ENCODE measurements around the gene PARP16.

The PARP16 gene

DNA sequence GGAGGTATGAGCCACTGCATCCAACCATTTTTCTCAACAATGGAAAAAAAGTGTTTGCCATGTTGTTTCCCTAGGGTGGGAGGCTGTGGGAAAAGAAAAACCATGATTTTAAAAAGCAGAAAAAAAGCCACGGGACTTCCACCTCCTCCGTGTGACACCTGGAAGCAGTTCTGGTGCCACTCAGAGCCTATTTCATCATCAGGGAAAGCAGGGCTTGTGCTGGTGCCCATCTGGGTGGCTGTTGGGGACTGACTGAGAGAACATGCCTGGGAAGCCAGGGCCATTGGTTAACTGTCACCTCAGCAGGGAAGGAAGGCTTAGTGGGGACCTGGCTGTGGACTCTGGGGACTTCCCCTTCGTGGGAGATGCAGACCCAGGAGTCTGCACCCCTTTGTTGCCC is 25.1 kb upstream of the PARP16 start:
- DNase-seq: no peak

DNA sequence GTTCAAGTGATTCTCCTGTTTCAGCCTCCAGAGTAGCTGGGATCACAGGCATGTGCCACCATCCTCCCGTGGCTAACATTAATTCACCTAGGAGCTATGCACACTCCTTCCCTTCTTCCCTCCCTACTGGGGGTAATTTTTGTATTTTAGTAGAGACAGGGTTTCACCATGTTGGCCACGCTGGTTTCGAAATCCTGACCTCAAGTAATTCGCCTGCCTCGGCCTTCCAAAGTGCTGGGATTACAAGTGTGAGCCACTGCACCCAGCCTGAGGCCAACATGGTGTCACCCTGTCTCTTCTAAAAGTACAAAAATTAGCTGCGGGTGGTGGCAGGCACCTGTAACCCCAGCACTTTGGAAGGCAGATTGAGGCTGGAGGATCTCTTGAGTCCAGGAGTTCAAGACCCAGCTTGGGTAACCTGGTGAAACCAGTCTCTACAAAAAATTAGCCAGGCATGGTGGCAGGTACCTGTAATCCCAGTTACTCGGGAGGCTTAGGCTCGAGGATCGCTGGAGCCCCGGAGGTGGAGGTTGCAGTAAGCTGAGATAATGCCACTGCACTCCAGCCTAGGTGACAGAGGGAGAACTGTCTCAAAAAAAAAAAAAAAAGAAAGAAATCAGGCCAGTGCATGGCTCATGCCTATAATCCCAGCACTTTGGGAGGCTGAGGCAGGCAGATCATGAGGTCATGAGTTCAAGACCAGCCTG is 23.9 kb upstream of the PARP16 start:
- DNase-seq: no peak

DNA sequence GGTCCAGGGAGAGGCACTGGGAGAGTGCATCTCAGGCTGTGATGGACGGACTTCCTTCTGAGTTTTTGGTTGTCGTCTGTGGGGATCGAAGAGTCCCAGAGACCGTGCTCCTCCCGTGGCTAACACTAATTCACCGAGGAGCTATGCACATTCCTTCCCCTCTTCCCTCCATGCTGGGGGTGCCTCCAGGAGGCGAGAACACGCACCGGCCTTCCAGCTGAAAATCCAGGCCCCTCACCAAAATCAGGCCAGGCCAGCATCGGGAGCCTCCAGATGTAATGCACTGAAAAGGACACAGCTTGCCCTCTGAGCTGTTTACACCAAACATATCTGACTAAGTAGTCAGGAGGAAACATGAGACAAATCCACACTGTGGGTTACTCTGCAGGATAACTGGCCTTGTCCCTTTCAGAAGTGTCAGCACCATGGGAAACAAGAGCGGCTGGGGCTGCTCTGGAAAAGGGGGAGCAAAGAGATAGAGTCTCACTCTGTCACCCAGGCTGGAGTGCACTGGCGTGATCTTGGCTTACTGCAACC is 23.3 kb upstream of the PARP16 start:
- no peak for DNase-seq

DNA sequence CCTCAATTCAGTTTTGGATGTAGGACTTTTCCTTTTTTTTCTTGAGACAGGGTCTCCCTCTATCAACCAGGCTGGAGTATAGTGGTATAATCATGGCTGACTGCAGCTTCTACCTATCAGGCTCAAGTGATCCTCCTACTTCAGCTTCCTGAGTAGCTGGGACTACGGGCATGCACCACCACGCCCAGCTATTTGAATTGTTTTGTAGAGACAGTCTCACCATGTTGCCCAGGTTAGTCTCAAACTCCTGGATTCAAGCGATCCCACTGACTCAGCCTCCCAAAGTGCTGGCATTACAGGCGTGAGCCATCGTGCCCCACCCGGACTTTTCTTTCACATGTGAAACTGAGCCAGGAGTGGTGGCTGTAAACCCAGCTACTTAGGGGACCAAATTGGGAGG is 21.3 kb upstream of the PARP16 start:
- no peak for DNase-seq

DNA sequence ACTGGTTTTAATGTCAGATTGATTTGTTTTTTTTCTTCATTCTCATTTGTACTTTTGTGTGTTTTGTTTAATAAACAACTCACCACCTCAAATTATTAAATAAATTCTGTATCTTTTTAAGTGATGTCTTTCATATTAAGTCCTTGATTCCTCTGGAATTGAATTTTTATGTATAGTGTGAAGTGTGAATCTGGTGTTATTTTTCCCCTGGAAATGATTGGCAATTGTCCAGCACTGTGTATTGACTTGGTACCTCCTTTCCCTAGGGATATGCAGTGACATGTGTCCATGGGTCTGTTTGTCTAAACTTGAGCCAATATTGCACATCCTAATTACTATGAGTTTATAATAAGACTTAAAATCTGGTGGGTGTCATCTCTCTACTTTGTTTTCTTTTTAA is 19.9 kb upstream of the PARP16 start:
- DNase-seq: no peak

DNA sequence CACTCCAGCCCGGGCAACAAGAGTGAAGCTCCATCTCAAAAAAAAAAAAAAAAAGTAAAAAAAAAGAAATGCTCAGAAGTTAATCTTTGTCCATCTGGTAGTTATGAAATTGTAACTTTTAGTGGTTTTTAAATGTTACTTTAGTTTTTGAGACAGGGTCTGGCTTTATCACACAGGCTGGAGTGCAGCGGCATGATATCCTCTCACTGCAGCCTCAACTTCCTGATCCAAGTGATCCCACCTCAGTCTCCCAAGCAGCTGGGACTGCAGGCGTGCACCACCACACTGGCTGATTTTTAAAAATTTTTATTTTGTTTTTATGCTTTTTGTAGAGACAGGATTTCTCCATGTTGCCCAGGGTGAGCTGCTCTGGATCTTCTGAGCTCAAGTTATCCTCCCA is 19.1 kb upstream of the PARP16 start:
- no peak for DNase-seq

DNA sequence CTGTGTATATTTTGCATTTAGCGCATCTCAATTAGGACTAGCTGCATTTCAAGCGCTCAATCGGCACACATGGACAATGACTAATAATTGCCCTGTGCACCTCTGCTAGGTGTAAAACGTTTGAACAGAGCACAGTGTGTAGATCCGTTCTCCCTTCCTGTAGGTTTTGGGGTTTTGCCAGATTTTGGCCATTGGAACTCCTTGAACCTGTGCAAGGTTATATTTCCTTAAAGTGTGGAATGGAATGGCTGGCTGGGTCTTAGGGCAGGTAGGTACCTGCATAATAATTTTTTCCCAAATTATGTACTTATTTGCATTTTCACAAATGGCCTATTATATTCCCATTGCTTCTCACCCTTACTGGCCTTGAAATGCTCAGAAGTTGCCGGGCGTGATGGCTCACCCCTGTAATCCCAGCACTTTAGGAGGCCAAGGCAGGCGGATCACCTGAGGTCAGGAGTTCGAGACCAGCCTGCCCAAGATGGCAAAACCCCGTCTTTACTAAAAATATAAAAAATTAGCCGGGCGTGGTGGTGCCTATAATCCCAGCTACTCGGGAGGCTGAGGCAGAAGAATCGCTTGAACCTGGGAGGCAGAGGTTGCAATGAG is 18.6 kb upstream of the PARP16 start:
- DNase-seq: no peak

DNA sequence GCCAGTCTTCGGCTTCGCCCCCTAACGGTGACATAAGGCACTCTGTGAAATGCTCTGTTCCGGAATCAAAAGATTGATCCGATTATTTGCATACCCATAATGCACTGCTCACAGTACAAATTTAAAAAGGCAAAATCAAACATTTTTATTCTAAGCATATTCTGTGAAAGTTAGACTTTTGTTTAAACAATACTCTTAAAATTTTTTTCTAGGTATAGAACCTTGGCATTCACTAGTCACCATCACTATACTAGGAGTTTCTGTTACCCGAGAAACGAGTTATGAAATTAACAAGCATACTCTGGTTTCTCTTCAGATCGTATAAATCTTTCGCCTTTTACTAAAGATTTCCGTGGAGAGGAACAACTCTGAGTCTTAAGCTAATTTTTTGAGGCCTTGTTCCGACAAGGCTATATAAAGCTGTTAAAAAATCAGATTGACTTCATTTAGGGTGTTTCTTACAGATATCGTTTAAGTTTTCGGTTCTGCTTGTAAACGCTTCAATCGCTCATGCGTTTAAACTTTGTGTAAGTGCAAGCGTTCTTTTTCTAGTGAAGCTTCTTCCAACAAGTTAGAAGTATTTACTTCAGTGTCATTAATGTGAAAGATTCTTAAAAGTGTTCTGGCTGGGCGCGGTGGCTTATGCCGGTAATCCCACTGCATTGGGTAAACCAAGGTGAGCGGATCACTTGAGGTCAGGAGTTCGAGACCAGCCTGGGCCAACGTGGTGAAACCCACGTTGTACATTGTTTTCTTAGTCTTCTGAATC is 17.9 kb upstream of the PARP16 start, which contains the start of gene RNU5B-1:
Gene RNU5B-1, plus strand, starts transcription at position 297 of the 769 bp plus-strand sequence.
- peak; percentile 99 for DNase-seq

DNA sequence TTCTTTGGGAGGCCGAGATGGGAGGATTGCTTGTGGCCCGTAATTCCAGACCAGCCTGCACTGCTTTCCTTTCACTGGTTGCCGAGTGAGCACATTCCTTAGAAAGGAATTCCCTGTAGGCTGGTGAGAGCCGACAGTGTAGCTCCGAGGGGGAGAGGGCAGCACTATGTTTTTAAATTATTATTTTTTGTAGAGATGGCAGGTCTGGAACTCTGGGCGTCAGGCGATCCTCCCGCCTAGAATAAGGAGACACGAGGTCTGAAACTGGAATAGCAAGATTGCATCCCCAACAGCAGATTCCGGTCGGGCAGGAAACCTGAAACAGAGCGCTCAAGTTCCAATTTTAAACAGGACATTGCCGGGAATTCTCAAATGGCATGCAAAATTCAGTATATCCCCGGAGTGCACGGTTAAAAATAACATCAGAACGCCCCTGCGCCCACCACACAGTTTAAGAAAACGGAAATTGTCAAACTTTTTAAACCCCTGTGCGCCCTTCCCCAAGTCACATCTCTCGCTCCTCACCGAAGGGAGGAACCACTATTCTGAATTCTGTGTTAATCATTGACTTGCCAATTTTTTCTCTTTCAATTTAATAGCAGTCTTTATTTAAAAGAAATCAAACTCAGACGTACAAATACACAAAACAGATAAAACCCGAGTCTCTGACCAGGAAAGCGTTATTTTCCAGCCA is 17.2 kb upstream of the PARP16 start:
- DNase-seq: peak; percentile 65

DNA sequence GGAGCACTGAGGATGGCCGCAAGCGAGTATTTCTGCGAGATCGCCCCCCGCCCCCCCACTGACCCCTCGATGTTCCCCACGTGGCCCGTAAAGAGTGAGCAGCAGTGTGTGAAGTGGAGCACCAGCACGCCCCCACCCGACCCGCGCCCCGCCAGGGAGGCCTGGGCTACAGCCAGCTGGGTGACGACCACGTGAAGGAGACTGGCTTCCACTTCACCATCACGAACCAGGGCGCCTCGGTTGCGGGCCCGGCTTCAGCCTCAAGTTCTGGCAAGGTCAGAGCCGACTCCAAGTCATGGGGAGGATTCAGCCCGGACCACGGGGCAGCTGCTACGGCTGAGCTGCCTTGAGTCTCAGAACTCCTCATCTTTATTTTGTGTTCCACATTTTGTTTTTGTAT is 15.4 kb upstream of the PARP16 start:
- DNase-seq: no peak

DNA sequence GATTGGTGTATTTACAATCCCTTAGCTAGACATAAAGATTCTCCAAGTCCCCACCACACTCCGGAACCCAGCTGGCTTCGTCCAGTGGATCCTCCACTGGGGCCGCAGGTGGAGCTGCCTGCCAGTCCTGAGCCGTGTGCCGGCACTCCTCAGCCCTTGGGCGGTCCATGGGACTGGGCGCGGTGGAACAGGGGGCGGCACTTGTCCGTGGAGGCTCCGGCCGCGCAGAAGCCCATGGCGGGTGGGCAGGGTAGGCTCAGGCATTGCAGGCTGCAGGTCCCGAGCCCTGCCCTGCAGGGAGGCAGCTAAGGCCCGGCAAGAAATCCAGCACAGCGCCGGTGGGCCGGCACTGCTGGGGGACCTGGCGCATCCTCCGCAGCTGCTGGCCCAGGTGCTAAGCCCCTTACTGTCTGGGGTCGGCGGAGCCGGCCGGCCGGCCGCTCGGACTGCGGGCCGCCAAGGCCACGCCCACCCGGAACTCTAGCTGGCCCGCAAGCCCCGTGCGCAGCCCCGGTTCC is 14.3 kb upstream of the PARP16 start:
- DNase-seq: no peak

DNA sequence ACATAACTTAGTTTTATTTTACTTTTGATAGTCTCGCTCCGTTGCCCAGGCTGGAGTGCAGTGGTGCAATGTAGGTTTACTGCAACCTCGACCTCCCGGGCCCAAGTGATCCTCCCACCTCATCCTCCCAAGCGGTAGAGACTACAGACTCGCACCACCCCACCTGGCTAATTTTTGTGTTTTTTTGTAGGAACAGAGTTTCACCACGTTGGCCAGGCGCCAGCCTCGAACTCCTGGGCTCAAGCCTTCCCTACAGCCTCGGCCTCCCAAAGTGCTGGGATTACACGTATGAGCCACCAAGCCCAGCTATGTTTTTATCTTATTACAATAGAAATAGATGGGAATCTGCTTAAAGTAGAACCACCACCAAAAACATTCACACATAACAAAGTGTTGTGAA is 12.0 kb upstream of the PARP16 start:
- no peak for DNase-seq

DNA sequence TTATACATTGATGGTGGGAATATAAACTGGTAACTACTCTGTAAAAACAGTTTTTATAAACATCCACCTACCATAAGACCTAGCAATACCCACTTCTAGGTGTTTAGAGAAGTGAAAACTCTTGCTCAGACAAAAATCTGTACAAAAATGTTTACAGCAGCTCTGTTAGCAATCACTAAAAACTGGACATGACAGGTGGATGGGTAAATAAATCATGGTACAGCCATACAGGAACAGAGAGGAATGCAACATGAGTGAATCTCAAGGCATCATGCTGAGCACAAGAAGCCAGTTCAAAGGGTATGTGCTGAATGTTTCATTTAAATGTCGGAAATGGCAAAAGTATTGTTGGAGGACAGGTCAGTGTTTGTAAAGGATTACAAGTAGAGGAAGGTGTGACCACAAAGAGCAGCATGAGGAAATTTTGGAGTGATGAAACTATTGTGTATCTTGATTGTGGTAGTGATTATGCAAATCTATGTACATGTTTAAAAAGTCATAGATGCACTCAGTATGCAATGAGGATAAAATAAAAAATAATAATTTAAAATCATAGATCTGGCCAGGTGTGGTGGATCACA is 6.3 kb upstream of the PARP16 start:
- no peak for DNase-seq

DNA sequence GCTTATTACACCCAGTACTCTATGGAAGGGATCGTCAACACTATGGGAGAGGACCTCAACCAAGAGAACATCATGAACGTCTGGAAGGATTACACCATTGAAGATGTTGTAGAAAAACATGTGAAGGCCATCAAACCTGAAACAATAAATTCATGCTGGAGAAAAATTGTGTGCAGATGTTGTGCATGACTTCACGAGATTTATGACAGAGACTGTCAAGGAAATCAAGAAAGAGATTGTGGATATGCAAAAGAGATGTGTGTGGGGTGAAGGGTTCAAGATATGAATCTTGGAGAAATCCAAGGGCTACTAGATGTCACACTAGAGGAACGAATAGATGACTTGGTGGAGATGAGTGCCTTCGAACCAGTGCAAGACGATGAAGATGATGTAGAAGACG is 3.5 kb upstream of the PARP16 start:
- DNase-seq: no peak

DNA sequence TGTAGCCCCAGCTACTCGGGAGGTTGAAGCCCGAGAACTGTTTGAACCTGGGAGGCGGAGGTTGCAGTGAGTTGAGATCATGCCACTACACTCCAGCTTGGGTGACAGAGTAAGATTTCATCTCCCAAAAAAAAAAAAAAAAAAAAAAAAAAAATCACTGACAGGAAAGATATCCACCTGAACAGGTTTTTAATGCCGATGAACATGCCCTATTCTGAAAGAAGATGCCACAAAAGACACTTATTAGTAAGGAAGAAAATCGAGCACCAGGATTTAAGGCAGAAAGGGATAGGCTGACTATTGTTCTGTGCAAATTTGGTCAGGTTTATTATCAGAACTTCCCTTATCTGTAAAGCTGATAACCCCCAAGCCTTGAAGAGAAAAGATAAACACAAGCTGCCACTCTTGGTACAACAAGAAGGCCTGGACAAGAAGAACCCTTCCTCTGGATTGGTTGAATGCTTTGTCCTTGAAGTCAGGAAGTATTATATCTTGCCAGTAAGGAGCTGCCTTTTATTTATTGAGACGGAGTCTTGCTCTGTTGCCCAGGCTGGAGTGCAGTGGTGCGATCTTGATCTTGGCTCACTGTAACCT is 2.7 kb upstream of the PARP16 start:
- DNase-seq: no peak

DNA sequence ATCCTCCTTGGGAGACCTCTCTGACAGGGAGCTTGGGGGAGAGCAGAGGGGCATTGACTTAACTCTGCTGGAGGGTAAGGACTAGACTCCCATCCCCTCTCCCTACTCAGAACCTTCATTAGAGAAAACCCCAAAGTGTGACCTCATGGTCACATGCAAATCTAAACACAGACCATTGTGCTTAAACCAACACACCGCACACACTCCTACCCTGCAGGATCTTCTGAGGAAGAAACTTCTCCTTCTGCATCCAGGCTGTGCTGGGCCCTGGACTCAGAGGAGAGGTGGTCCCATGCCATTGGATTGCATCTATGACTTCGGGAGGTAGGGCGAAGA is 805 bp upstream of the PARP16 start:
- DNase-seq: no peak

DNA sequence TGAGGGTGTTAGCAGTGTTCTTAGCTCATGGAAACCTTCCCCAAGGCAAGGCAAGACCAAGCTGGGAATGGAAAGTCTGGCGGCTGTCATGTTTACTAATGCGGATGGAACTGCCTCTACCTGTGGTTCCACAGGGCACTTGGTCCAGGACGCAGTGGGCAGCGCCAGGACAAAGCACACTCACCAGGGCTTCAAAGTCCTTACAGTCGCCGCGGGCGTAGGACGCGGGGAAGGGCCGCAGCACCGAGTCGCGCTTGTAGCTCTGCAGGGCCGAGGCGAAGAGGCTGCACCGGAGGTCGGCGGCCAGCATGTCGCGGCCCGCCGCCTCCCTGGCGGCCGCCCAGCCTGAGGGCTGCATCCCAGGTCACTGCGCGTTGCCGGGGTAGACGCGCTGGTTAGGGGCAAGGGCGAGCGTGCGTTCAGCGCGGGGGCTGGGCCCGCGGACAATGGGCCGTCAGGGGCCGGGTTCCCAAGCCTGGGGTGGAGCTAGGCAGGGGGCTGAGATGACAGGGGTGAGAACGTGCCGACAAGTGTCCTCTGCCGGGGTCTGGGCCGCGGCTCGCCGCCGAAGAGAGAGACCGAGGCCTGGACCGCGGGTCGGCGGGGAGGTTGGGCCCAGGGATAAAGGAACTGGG is 497 bp downstream of the PARP16 start:
- no peak for DNase-seq

DNA sequence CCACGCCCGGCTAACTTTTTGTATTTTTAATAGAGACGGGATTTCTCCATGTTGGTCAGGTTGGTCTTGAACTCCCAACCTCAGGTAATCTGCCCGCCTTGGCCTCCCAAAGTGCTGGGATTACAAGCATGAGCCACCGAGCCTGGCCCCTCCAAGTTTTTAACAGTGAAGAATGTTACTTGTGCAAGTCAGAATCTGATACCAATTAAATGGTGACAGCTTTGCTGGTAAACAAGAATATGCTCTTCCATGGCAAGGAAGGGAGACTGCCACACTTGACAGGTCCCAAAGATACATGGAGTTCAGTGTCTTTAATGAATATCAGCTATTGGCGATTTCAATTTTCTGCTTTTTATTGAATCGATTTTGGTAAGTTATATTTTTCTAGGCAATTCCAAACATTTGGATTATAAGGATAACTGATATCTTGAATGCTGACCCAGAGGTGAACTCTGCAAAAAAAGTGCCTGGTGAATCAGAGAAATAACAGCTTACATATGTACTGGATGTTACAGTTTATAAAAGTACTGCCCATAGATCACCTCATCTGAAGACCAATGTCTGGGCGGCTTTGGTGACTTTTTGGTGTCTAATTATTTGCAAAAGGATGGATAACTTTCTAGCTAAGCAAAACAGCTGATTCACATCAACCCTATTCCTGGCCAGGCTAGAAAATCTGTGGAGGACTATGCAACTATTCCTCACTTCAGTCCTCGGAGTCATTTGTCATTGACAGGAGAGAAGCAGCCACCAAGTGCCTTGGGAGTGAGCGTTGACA is 1.2 kb downstream of the PARP16 start:
- peak; percentile 45 for DNase-seq

DNA sequence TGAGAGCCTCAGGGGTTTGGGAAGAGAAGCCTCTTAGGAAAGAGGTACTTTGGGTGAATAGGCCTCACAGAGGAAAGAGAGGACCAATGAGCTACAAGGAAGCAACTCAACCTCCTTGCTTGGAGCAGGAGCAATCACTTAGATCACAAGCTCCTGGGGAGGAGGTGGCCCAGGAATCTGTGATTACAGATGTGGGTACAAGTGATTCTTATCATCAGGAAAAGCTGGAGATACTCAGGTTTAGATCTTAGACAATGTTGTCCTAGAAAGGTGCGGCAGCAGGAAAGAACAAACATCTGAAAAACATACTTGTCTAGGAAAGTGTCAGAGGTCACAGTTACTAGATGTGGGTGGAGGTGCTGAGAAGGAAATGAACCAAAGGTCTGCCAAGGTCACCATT is 8.2 kb downstream of the PARP16 start:
- no peak for DNase-seq

DNA sequence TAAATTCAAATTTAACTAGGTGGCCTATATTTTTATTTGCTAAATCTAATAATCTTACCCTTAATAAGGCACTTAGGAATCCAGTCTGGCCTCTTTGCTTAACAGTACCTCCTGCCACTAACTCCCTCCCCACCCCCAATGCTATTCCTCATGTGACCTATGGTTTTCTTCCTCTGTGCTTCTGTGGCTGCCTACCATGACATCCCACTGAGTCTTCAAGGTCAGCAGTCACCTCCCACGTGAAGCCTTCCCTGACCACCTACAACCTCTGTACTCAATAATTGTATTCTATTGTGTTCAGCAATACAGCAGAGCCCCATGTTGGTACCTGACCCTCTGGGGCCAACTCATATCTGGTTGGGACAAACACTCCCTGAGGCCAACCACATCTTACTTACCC is 9.7 kb downstream of the PARP16 start:
- no peak for DNase-seq

DNA sequence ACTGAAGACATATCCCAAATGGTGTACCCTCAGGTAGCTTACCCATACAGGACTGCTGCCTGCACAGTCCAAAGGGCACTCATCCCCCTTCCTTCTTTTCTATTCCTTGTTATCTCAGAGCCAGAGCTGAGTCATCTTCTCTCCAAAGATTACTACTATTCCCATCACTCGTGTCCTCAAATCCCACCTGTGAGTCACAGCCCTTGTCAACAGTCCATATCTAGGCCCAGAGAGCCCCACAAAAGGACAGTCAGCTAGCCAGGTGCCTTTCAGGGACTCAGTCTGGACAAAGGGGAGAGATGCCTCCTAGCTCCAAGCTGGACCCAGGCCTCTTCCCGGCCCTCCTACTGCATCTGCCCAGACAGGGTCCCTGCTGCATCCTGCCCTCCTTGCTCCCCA is 11.0 kb downstream of the PARP16 start:
- DNase-seq: peak; percentile 36
